ENCODE data around the gene PHF2. TPM values are rescaled to one million over a fixed set of nuclear protein-coding genes. Genes with fewer than 3 reads are reported as not detected.

The PHF2 gene
- total and polyA plus RNA-seq, 2 of the 4 experiments (the other 2 are of a cell fraction) = 5.9 to 9.5 TPM

DNA sequence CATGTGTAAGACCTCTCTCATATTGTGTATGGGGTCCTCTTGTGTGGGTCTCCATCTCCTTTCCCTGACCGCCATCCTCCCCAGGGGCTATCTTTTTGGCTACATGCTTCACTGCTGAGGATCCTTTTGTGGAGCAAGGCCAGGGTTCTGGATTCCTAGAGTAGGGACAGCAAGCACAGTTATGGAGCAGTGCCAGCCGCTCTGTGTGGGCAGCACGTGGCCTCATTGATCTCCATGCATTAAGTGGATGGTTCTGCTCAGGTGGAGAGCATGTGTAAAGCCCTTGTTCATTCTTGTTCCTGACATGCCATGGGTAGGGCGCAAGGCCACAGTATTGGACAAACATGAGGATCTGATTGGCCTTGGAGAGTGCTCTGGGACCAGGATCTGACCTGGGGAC is 8.9 kb downstream of the PHF2 start:
- ChIA-PET POLR2A (ENCODE audit: unreplicated experiment) (no interaction called here), CTCF (no interaction called here)
- no peak overlapping the region for H3K23ac ChIP-seq (ENCODE audit: low read depth, low read length)
- peaks cover 13% of the 10 kb centered on the region for H3K4me1 ChIP-seq (ENCODE audit: control insufficient read depth, insufficient read depth, low read length)
- H3K9ac ChIP-seq (ENCODE audit: low read depth, low read length) = no peak overlapping the region
- no peak overlapping the region for H3K18ac ChIP-seq (ENCODE audit: low read depth, low read length)
- no peak overlapping the region for H3K27ac ChIP-seq (ENCODE audit: insufficient read depth, low read length)
- no peak overlapping the region for H2AK5ac ChIP-seq (ENCODE audit: low read depth, low read length)
- H4K8ac ChIP-seq (ENCODE audit: low read depth in 2 of 2, low read length in 2 of 2) = no peak overlapping the region
- no peak overlapping the region for H4K91ac ChIP-seq (ENCODE audit: insufficient read depth, low read depth, low read length)
- dilution Hi-C loops (cut with HindIII; ENCODE audit: low sequenced_read_pairs, unreplicated experiment) = no loop called here
- TF ChIP-seq MAZ (IDR thresholded peaks at IDR 0.05; ENCODE audit: borderline replicate concordance, low read depth, low read length) (no peak), MAFK (IDR thresholded peaks at IDR 0.05; ENCODE audit: low read depth, low read length) (no peak), RCOR1 (IDR thresholded peaks at IDR 0.05; ENCODE audit: insufficient replicate concordance, low read length) (no peak), FOS (IDR thresholded peaks at IDR 0.05; ENCODE audit: low read depth, low read length) (no peak), MXI1 (IDR thresholded peaks at IDR 0.05; ENCODE audit: borderline replicate concordance, low read depth, low read length) (no peak), SMC3 (IDR thresholded peaks at IDR 0.05; ENCODE audit: low read depth, low read length) (no peak), CHD1 (IDR thresholded peaks at IDR 0.05; ENCODE audit: low read depth, low read length) (no peak), BHLHE40 (IDR thresholded peaks at IDR 0.05; ENCODE audit: low read depth, low read length) (no peak), CEBPB (IDR thresholded peaks at IDR 0.05; ENCODE audit: low read depth, low read length) (no peak)
- no TSS peak for BruUV-seq (replicated peaks)
- no peak overlapping the region for H3K14ac ChIP-seq (replicated peaks; ENCODE audit: low read depth, low read length)
- no peak overlapping the region for H3K4me3 ChIP-seq (ENCODE audit: insufficient read depth, low read depth, low read length)
- 100% methylated on average over 1 of the region's 4 CpGs; no CpG with 5 or more reads in 1 of the 2 experiments for WGBS, 2 experiments (ENCODE audit: extremely low coverage in 2 of 2, insufficient read length in 1 of 2)
- no peak overlapping the region for H3K56ac ChIP-seq (ENCODE audit: extremely low read depth, insufficient read depth, low read length)
- no peak overlapping the region for H2BK5ac ChIP-seq (ENCODE audit: low read depth, low read length, poor library complexity, severe bottlenecking)
- H3K27me3 ChIP-seq (ENCODE audit: control insufficient read depth, insufficient read depth, low read length) = no peaks in the 10 kb centered on the region
- H2AK9ac ChIP-seq (replicated peaks; ENCODE audit: low read depth, low read length, poor library complexity) = no peak overlapping the region
- H3K4ac ChIP-seq (ENCODE audit: low read depth, low read length) = no peak overlapping the region
- H3K9me3 ChIP-seq (ENCODE audit: control insufficient read depth, insufficient read depth, low read length) = peaks cover 3% of the 10 kb centered on the region; the same call in 1 of the 2 replicates
- ATAC-seq (ENCODE audit: low read depth) (no peak), DNase-seq (no peak)
- in situ Hi-C loops (cut with MboI; ENCODE audit: low sequenced_read_pairs) = no loop called here
- no peaks in the 10 kb centered on the region for H3K36me3 ChIP-seq (ENCODE audit: control insufficient read depth, insufficient read depth, low read length)
- H4K20me1 ChIP-seq (ENCODE audit: insufficient read depth, low read length) = peaks cover 75% of the 10 kb centered on the region
- no peak overlapping the region for H3K4me2 ChIP-seq (ENCODE audit: low read depth, low read length)
- H4K5ac ChIP-seq (ENCODE audit: low read depth, low read length) = no peak overlapping the region
- intact Hi-C loops (cut with micrococcal nuclease) = no loop called here
- peaks cover 34 to 83% of the 10 kb centered on the region in 2 experiments for H3K79me1 ChIP-seq (ENCODE audit: low read depth in 1 of 2, low read length in 2 of 2)
- no peak overlapping the region for H2BK15ac ChIP-seq (ENCODE audit: low read depth, low read length)
- H2BK120ac ChIP-seq (ENCODE audit: low read depth, low read length) = no peak overlapping the region
- peaks cover 26% of the 10 kb centered on the region for H3K9me1 ChIP-seq (ENCODE audit: insufficient read depth, low read length)
- no peak overlapping the region for H2AFZ ChIP-seq (replicated peaks; ENCODE audit: low read length, poor library complexity)
- H2BK20ac ChIP-seq (ENCODE audit: low read depth, low read length) = no peak overlapping the region
